GM12878 (cell line): ENCODE data around the gene NUCB1.

Experiments used
- CHD4 ChIP-seq: fragments of 200-600 bp; sonication (generic); IDR thresholded peaks from 2 replicates; pipeline ENCODE4 v1.6.1; 2016; ENCODE audit warnings: mild to moderate bottlenecking
- CTCF ChIP-seq, 3 experiments: IDR thresholded peaks in 2 of 3; conservative IDR thresholded peaks in 1 of 3; 2 replicates each; pipeline ENCODE4 v1.5.1; 2011; ENCODE audit warnings: low read depth in 3 of 3, low read length in 3 of 3, mild to moderate bottlenecking in 3 of 3, control low read depth in 2 of 3, moderate library complexity in 2 of 3, inconsistent platforms in 1 of 3, mixed read lengths in 1 of 3; ENCODE audit not compliant: control insufficient read depth in 2 of 3, insufficient read depth in 1 of 3; ENCODE audit errors: extremely low read depth in 1 of 3
- NRF1 ChIP-seq: conservative IDR thresholded peaks from 2 replicates; pipeline ENCODE4 v1.6.1; 2011; ENCODE audit warnings: mild to moderate bottlenecking, low read depth, low read length, improper control_type of control experiment
- POLR2AphosphoS5 ChIP-seq: IDR thresholded peaks from 2 replicates; pipeline ENCODE4 v1.6.1; 2011; ENCODE audit warnings: mild to moderate bottlenecking, low read length, inconsistent platforms
- RAD21 ChIP-seq: IDR thresholded peaks from 2 replicates; pipeline ENCODE4 v1.6.1; 2011; ENCODE audit warnings: mild to moderate bottlenecking, low read depth, low read length, moderate library complexity; ENCODE audit not compliant: insufficient read depth
- RBBP5 ChIP-seq: fragments of 200-600 bp; sonication (generic); conservative IDR thresholded peaks from 2 replicates; pipeline ENCODE4 v1.6.1; 2016
- SREBF2 ChIP-seq: IDR thresholded peaks from 2 replicates; pipeline ENCODE4 v1.6.1; 2012; ENCODE audit warnings: mild to moderate bottlenecking, low read length

GRCh38 chr19:48910803-48911202 lies 10.7 kb downstream of the NUCB1 start:
- TF ChIP-seq CTCF (IDR thresholded peaks at IDR 0.05 in 2 of 3, conservative IDR thresholded peaks at IDR 0.05 in 1 of 3; ENCODE audit: control insufficient read depth in 2 of 3, extremely low read depth in 1 of 3, insufficient read depth in 1 of 3, low read depth in 3 of 3, low read length in 3 of 3) (no peak), RBBP5 (no peak), POLR2AphosphoS5 (no peak), RAD21 (no peak), NRF1 (no peak), SREBF2 (no peak), CHD4 (no peak)
